GM21723 (cell line): Measurements from ENCODE around the gene PHF21A.

Source experiments
- ATAC-seq: cut with Tn5 transposase; IDR thresholded peaks from one replicate; pipeline ENCODE4 v1.9.1; 2021; ENCODE audit warnings: mild to moderate bottlenecking, moderate library complexity; ENCODE audit not compliant: unreplicated experiment

Gene PHF21A

DNA sequence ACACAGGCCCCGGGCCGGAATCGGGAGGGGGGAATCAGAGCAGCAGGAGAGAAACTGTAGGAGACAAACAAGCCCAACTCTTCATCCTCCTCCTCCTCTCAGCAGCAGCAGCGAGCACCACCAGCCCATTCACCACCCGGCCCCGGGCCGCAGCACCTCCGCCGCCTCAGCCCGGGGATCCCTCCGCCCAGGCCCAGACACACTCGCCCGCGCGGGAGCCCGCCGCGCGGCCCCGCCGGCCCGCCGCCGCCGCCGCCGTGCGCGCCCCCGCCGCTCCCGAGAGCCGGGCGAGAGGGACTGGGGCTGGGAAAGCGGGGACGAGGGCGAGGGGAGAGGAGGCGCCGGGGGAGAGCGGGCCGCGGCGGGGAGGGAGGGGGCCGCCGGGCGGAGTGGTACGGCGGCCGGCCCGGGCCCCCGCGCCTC is at the start of gene PHF21A:
Gene PHF21A (minus strand): TSS at position 154 of the 423 bp plus-strand sequence. CDS start 37,235 bp downstream, outside the sequence.
- peak; percentile 44 for ATAC-seq

- ATAC-seq = no peak
These were observed 49.5 kb upstream of the PHF21A start for GRCh38 chr11:46170797-46171196.

GRCh38 chr11:46162700-46163099 is 41.4 kb upstream of the PHF21A start:
- no peak for ATAC-seq

DNA sequence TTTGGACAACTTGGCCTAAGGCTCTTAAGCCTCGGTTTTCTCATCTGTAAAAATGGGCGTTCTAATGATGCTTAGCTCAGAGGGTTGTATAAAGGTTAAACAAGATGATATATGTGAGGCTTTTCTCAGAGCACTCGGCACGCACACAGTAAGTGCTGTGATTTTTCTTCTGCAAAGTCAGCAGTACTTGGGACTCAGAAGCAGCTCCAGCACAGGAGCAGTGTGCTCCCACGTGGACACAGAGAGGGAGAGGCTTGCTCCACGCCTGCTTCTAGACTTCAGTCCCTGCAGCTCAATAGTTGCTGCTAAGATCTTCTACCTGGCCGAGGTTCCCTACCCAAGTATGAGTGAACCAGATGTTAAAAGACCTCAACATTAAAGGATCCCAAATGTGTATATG is 39.9 kb upstream of the PHF21A start:
- ATAC-seq = no peak

DNA sequence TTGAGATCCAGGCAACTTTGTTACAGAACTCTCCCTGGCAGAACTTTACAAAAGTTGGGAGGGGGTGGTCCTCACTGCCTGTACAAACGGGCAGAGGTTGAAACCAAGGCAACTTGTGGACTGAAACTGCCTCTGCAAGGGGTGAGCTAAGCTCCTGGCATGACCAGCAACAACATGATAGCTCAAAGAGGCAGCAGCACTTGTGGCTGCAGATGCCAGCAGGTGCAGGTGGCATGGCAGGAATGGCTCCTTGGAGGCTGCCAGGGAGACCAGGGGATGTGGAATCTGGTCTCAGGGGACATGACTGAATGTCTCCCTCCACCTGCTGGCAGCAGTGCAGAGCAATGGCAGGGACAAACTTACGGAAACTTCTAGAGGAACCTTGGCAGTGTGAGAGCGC is 38.8 kb upstream of the PHF21A start:
- no peak for ATAC-seq

DNA sequence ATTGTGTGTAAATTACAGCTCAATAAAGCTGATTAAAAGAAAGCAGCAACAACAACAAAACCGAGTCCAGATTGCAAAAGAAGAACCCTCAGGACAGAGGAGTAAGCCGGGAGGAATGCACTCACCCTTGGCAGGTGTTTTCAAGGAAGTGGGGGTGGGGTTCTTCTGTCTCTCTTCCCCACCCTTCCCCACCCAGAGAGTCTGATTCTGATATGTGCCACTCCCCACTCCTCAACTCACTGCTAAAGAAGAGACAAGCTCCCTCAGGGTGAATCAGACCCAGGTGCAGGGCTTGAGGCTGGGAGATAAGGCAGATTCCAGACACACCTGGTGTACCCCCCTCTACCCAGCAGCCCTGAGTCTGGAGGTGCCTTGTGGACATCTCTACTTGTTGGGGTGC is 38.4 kb upstream of the PHF21A start:
- ATAC-seq = no peak

DNA sequence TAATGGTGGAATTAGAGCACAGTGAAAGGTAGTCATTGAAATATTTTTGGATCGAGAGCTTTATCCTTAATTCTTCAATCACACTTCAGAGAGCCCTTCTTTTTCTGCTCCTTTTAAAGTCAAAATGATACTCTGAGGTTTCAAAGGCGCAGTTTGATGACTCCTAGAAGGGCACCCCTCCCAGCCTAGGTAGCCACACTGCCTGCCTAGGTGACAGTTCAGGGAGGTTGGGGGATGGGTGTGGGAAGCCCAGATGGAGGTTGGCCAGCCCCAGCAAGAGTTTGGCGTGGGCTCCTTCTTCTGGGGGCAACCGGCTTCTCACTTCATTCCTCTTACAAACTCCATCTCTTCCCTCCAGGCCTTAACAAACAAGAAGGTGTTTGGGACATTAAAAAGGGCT is 28.6 kb upstream of the PHF21A start:
- ATAC-seq = no peak

DNA sequence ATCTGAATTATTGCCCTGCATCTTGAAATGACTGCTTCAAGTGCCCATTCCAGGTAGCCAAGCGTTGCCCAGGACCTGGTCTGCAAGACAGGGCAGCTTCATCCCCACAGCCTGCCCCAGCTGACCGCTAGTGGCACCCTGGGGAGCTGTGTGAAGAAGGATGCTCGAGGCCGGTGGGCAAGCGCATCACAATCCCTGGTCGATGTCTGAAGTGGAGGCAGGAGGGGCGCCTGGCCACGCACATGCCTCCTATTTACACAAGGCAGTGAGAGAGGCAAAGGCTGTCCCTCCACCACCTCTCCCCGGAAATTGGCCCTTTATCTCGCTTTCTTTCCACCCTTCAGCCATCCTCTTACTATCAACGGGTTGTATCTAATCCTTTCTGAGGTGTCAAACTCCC is 28.1 kb upstream of the PHF21A start:
- ATAC-seq = no peak

DNA sequence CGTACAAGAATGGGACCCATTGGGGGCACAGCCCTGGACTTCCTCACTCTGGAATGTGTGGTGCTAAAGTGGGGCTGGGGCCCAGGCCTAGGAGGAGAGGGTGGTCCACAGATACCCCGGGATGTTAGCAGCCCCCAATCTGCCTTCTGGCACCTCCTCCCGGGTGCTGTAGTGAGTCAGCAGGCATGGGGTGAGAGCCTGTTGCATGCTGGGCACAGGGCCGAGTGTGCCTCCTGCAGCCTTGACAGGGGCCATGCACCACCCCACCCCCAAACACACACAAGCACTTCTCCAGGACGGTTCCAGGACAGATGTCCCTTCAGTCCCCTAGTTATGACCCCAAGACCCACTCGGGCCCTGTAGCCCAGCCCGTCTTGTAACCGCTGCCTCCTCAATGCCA is 23.5 kb upstream of the PHF21A start:
- ATAC-seq = no peak

DNA sequence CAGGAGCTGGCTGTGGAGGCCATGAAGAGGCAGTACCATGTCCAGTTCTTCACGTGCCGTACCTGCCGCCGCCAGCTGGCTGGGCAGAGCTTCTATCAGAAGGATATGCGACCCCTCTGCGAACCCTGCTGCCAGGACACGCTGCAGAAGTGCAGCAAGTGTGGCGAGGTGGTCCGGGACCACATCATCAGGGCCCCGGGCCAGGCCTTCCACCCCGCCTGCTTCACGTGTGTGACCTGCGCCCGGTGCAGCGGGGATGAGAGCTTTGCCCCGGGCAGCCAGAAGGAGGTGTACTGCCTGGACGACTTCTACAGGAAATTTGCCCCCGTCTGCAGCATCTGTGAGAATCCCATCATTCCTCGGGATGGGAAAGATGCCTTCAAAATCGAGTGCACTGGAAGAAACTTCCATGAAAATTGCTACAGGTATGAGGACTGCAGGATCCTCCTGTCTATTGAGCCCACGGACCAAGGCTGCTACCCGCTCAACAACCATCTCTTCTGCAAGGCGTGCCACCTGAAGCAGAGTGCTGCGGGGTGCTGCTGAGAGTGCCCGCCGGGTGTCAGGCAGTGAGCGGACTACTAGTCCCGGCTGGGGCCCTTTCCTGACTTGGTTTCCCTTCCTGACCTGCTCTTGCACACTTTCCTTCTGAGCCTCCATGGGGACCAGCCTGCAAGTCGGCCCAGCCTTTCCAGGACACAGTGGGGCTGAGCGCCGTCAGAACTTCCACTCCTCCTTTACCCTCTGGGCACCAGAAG is 22.0 kb upstream of the PHF21A start:
- no peak for ATAC-seq

DNA sequence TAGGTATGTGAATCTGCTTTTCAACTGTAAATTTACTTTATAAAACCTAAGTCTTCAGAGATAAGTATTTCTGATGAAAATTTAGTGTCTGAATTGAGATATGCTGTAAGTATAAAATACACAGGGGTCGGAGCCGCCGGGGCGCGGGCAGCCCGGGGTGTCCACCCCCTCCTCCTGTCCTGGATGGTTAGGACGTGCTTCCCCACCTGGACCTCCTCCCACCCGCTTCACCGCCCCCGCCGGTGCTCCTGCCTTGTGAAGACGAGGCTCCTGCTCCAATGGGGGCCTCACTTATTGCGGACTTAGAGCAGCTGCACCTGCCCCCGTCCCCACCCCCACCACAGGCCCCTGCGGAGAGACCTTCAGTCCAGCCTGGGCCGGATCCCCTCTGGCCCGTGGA is 21.3 kb upstream of the PHF21A start:
- no peak for ATAC-seq

DNA sequence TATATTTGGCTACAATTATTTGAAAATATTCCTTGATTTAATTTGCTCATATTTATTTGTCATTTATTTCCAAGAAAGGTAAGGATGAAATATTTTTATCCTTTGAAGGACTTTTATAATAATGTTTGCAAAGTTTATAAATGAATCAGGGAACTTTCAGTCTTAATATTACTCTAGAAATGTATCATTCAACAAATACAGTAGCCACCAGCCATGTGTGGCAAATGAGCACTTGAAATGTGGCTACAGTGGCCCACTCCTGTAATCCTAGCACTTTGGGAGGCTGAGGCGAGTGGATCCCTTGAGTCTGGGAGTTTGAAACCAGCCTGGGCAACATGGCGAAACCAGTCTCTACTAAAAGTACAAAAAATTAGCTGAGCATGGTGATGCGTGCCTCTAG is 20.3 kb upstream of the PHF21A start:
- ATAC-seq = no peak

GRCh38 chr11:46134540-46134939 is 13.3 kb upstream of the PHF21A start:
- ATAC-seq = no peak

DNA sequence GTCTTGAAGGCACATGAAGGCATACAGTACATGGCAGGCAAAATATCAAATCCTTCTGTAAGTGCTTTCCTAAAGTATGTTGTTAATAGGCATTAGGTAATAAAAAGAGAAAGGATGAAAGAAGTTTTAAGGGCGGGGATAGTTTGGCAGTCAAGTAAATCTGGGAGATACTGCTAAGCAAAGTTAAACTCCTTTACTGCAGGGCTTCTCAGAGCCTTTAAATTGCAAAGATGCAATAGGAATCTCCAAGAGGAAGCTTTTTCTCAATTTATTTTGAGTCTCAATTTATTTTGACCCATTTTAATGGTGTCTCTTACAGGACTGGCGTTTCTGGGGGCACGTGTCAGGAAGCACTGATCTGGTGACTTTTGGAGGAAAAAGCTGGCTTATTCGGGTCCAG is 12.8 kb upstream of the PHF21A start:
- ATAC-seq = no peak

DNA sequence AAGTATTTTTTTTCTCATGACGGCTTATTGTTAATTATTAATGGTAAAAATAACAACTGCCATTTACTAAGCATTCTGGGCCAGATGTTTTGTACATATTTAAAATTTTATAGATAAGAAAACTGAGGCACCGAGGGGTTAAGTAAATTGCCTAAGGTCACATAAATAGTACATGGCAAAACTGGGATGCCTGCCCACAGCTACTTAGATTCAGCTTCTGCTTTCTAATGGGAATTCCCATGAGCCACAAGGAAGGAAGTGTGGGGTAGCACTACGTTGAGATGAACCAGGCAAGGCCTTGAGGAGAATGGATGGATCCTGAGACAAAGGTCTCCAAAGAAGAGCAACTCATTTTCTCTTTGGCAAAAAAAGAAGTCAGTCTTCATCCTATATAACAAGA is 11.9 kb upstream of the PHF21A start:
- no peak for ATAC-seq

DNA sequence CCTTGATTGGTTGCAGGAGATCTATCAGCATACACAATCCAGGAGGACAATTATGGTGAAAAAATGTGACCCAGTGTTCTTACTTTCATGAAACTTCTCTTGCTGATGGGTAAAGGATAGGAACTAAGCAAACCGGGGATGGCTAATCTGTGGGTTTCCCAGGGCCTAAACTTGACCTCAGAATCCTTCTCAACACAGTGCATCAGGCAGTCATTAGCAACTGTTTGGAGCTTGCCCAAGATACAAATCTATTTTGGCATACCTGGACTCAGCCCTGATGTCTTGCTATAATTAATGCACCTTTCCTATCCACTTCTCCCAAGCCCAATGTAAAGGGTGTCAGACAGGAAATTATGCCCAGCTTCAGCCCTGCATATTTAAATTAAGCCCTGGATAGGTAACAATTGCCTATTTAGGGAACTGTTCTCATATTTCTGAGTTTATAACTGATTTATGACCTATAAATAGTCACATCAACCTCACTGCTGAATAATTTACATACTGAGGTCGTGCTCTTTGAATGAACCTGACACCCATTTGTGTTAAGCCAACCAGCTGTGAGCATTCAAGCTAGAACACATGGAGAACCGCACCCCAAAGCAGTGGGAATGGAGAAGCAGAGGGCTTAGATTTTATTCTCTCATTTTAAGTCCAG is 9.2 kb upstream of the PHF21A start:
- ATAC-seq = no peak

DNA sequence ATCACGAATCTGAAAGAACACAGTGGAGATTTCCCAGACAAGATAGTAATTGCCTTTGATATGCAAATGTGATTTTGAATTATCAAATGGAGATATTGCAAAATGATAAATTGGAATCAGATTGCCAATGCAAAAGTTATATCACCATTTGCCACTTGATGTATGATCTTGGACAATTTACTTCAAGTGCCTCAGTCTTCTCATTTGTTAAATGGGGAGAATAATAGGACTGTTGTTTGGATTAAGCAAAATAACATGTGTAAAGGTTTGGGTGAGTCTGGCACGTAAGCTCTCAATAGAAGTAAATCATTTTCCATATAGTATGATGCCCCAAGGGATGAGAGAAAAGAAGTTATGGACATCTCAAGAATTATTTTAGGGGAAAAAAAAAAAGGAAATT is 7.9 kb upstream of the PHF21A start:
- ATAC-seq = no peak

DNA sequence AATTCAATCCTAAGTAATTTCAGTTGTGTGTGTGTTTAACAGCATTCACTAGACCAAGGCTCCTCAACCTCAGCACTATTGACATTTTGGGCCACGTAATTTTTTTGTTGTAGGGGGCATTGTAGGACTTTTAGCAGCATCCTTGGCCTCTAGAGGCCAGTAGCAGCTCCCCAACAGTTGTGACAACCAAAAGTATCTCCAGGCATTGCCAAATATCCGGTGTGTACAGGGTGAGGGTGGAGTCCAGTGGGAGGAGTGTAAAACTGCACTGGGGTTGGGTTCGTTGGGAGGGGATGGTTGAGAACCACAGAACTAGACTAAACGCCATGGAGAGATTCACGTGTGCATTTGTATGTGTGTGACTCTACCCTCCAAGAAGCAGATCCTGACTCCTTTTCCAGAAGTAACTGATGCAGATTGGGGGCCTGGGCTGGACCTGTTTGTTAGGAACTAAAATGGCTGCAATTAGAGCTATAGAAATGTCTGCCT is 5.9 kb upstream of the PHF21A start:
- ATAC-seq = no peak

DNA sequence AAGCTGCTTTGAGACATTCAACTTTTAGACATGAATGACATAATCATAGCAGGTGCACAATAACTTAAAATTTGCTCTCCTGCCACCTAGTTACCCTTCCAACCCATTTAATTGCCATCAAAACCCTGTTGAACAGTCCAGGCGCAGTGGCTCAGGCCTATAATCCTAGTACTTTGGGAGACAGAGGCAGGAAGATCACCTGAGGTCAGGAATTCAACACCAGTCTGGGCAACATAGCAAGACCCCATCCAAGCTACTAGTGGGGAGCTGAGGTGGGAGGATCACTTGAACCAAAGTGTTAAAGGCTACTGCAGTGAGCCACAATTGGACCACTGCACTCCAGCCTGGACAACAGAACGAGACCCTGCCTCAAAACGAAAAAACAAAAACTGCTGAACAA is 4.0 kb upstream of the PHF21A start:
- no peak for ATAC-seq

GRCh38 chr11:46122945-46123715 is 1.9 kb upstream of the PHF21A start:
- ATAC-seq = no peak

GRCh38 chr11:46121724-46122477 is 647 bp upstream of the PHF21A start:
- peak; percentile 45 for ATAC-seq
